Measurements from ENCODE around the gene NDN. TPM values are rescaled to one million over a fixed set of nuclear protein-coding genes. Genes with fewer than 3 reads are reported as not detected.

The NDN gene
- polyA plus RNA-seq, 4 donors: 7.6 to 69.2 (median 25.1) TPM

- DNase-seq (no peak), FAIRE-seq (no peak)
- no peaks in the 10 kb centered on the region for H3K36me3 ChIP-seq (ENCODE audit: control insufficient read depth in 3 of 3, insufficient read depth in 2 of 3, low read depth in 1 of 3, low read length in 3 of 3)
- no peaks in the 10 kb centered on the region for H3K4me1 ChIP-seq (ENCODE audit: control insufficient read depth in 3 of 3, insufficient read depth in 2 of 3, low read depth in 1 of 3, low read length in 2 of 3)
- H3K27me3 ChIP-seq (ENCODE audit: control insufficient read depth in 3 of 3, insufficient read depth in 3 of 3, low read length in 3 of 3): no peaks in the 10 kb centered on the region
- WGBS, 3 donors: 79 to 88% (median 86%) methylated on average over 11 to 17 of the region's 17 CpGs
- no peak overlapping the region for H3K27ac ChIP-seq (ENCODE audit: low read depth in 1 of 3, low read length in 2 of 3)
- peaks cover 0 to 8% of the 10 kb centered on the region in 2 donors for H3K9me3 ChIP-seq (ENCODE audit: control insufficient read depth in 2 of 2, insufficient read depth in 1 of 2, low read depth in 1 of 2, low read length in 1 of 2)
- H3K4me3 ChIP-seq (ENCODE audit: low read depth in 1 of 3, low read length in 3 of 3): peak overlapping the region in 1 of 3 donors; percentile 50
Observed at GRCh38 chr15:23647001-23647295, 40.2 kb downstream of the NDN start.

- H3K36me3 ChIP-seq (ENCODE audit: control insufficient read depth in 3 of 3, insufficient read depth in 2 of 3, low read depth in 1 of 3, low read length in 3 of 3): no peaks in the 10 kb centered on the region
- 88 to 94% (median 94%) methylated on average over 42 to 51 of the region's 51 CpGs for WGBS, 3 donors
- H3K27me3 ChIP-seq (ENCODE audit: control insufficient read depth in 3 of 3, insufficient read depth in 3 of 3, low read length in 3 of 3): no peaks in the 10 kb centered on the region
- H3K27ac ChIP-seq (ENCODE audit: low read depth in 1 of 3, low read length in 2 of 3): no peak overlapping the region
- no peak for FAIRE-seq
- H3K9me3 ChIP-seq (ENCODE audit: control insufficient read depth in 2 of 2, insufficient read depth in 1 of 2, low read depth in 1 of 2, low read length in 1 of 2): peaks cover 0 to 8% of the 10 kb centered on the region in 2 donors
- peak overlapping the region in 1 of 3 donors; percentile 50 for H3K4me3 ChIP-seq (ENCODE audit: low read depth in 1 of 3, low read length in 3 of 3)
- DNase-seq: no peak
- H3K4me1 ChIP-seq (ENCODE audit: control insufficient read depth in 3 of 3, insufficient read depth in 2 of 3, low read depth in 1 of 3, low read length in 2 of 3): no peaks in the 10 kb centered on the region
Observed at GRCh38 chr15:23646165-23647000, 40.7 kb downstream of the NDN start.

GRCh38 chr15:23645371-23646164, 41.5 kb downstream of the NDN start:
- Histone ChIP-seq H3K27ac (ENCODE audit: low read depth in 1 of 3, low read length in 2 of 3) (no peak overlapping the region), H3K27me3 (ENCODE audit: control insufficient read depth in 3 of 3, insufficient read depth in 3 of 3, low read length in 3 of 3) (no peaks in the 10 kb centered on the region), H3K4me3 (ENCODE audit: low read depth in 1 of 3, low read length in 3 of 3) (no peak overlapping the region), H3K4me1 (ENCODE audit: control insufficient read depth in 3 of 3, insufficient read depth in 2 of 3, low read depth in 1 of 3, low read length in 2 of 3) (no peaks in the 10 kb centered on the region), H3K36me3 (ENCODE audit: control insufficient read depth in 3 of 3, insufficient read depth in 2 of 3, low read depth in 1 of 3, low read length in 3 of 3) (no peaks in the 10 kb centered on the region), H3K9me3 (ENCODE audit: control insufficient read depth in 2 of 2, insufficient read depth in 1 of 2, low read depth in 1 of 2, low read length in 1 of 2) (peaks cover 0 to 8% of the 10 kb centered on the region in 2 donors)
- WGBS, 3 donors: 72 to 86% (median 77%) methylated on average over 32 to 40 of the region's 40 CpGs
- FAIRE-seq (no peak), DNase-seq (peak; percentile 40 to 72)

GRCh38 chr15:23644829-23645228, 42.3 kb downstream of the NDN start:
- H3K9me3 ChIP-seq (ENCODE audit: control insufficient read depth in 2 of 2, insufficient read depth in 1 of 2, low read depth in 1 of 2, low read length in 1 of 2): peaks cover 0 to 8% of the 10 kb centered on the region in 2 donors
- H3K4me3 ChIP-seq (ENCODE audit: low read depth in 1 of 3, low read length in 3 of 3): no peak overlapping the region
- no peaks in the 10 kb centered on the region for H3K36me3 ChIP-seq (ENCODE audit: control insufficient read depth in 3 of 3, insufficient read depth in 2 of 3, low read depth in 1 of 3, low read length in 3 of 3)
- H3K27ac ChIP-seq (ENCODE audit: low read depth in 1 of 3, low read length in 2 of 3): peak overlapping the region in 1 of 3 donors; percentile 28
- FAIRE-seq (no peak), DNase-seq (no peak)
- no peaks in the 10 kb centered on the region for H3K27me3 ChIP-seq (ENCODE audit: control insufficient read depth in 3 of 3, insufficient read depth in 3 of 3, low read length in 3 of 3)
- WGBS, 3 donors: 75 to 88% (median 77%) methylated on average over 13 of the region's 13 CpGs
- H3K4me1 ChIP-seq (ENCODE audit: control insufficient read depth in 3 of 3, insufficient read depth in 2 of 3, low read depth in 1 of 3, low read length in 2 of 3): no peaks in the 10 kb centered on the region

GRCh38 chr15:23642413-23643044, 44.6 kb downstream of the NDN start:
- Histone ChIP-seq H3K27ac (ENCODE audit: low read depth in 1 of 3, low read length in 2 of 3) (no peak overlapping the region), H3K9me3 (ENCODE audit: control insufficient read depth in 2 of 2, insufficient read depth in 1 of 2, low read depth in 1 of 2, low read length in 1 of 2) (peaks cover 0 to 8% of the 10 kb centered on the region in 2 donors), H3K27me3 (ENCODE audit: control insufficient read depth in 3 of 3, insufficient read depth in 3 of 3, low read length in 3 of 3) (no peaks in the 10 kb centered on the region), H3K4me3 (ENCODE audit: low read depth in 1 of 3, low read length in 3 of 3) (no peak overlapping the region), H3K36me3 (ENCODE audit: control insufficient read depth in 3 of 3, insufficient read depth in 2 of 3, low read depth in 1 of 3, low read length in 3 of 3) (no peaks in the 10 kb centered on the region), H3K4me1 (ENCODE audit: control insufficient read depth in 3 of 3, insufficient read depth in 2 of 3, low read depth in 1 of 3, low read length in 2 of 3) (no peaks in the 10 kb centered on the region)
- DNase-seq: peak; percentile 61 to 81
- 12 to 22% (median 17%) methylated on average over 13 of the region's 13 CpGs for WGBS, 3 donors
- FAIRE-seq: no peak

Other genes starting within 250 kb of the NDN start
- not detected for gene GOLGA6L2, start 240.1 kb downstream of the NDN start, polyA plus RNA-seq
- under 1 TPM in 2 of 4 donors, not detected in 2; 0.38 to 0.39 TPM for gene MKRN3, start 121.6 kb downstream of the NDN start, polyA plus RNA-seq
- gene MAGEL2, start 39.4 kb downstream of the NDN start, polyA plus RNA-seq: 1 to 10 TPM in 1 of 4 donors, under 1 TPM in 1, not detected in 2; 0.15 to 2.2 TPM

Measured in small intestine (tissue), 7 donors.